ENCODE data around the gene B3GNT5.
"Not testable (repeated sequence)": the region's sequence is repeated elsewhere in the genome, so short reads cannot be mapped to it uniquely, and the experiment has no call there.

B3GNT5 gene

GRCh38 chr3:183252973-183253527 lies at the start of gene B3GNT5:
Gene B3GNT5 (plus strand): TSS chr3:183253253. CDS start chr3:183269799, 16,546 bp downstream.
- peak; percentile 33 for DNase-seq

GRCh38 chr3:183203670-183204069 lies 49.4 kb upstream of the B3GNT5 start:
- no peak for DNase-seq

GRCh38 chr3:183208260-183208659 lies 44.8 kb upstream of the B3GNT5 start:
- DNase-seq: no peak

GRCh38 chr3:183208800-183209199 lies 44.3 kb upstream of the B3GNT5 start:
- DNase-seq: no peak

GRCh38 chr3:183210341-183210740 lies 42.7 kb upstream of the B3GNT5 start:
- peak; percentile 52 for DNase-seq

GRCh38 chr3:183210862-183211341 lies 42.2 kb upstream of the B3GNT5 start:
- peak; percentile 82 for DNase-seq

- DNase-seq: peak; percentile 22
Observed at GRCh38 chr3:183211352-183211751, 41.7 kb upstream of the B3GNT5 start.

- DNase-seq: peak; percentile 54
Observed at GRCh38 chr3:183212096-183212495, 41.0 kb upstream of the B3GNT5 start.

GRCh38 chr3:183212565-183212964 lies 40.5 kb upstream of the B3GNT5 start:
- DNase-seq: peak; percentile 96

- no peak for DNase-seq
Observed at GRCh38 chr3:183213415-183214276, 39.4 kb upstream of the B3GNT5 start.

GRCh38 chr3:183214277-183214612 lies 38.8 kb upstream of the B3GNT5 start:
- no peak for DNase-seq

GRCh38 chr3:183215591-183216202 lies 37.4 kb upstream of the B3GNT5 start:
- DNase-seq: no peak

- peak; percentile 94 for DNase-seq
Observed at GRCh38 chr3:183217548-183218332, 35.3 kb upstream of the B3GNT5 start.

- DNase-seq: peak; percentile 53
Observed at GRCh38 chr3:183218826-183219225, 34.2 kb upstream of the B3GNT5 start.

GRCh38 chr3:183220828-183221227 lies 32.2 kb upstream of the B3GNT5 start:
- no peak for DNase-seq

GRCh38 chr3:183222631-183223235 lies 30.3 kb upstream of the B3GNT5 start:
- no peak for DNase-seq

- no peak for DNase-seq
Observed at GRCh38 chr3:183224180-183224970, 28.7 kb upstream of the B3GNT5 start.

- DNase-seq: no peak
Observed at GRCh38 chr3:183226333-183226890, 26.6 kb upstream of the B3GNT5 start.

GRCh38 chr3:183227586-183227985 lies 25.5 kb upstream of the B3GNT5 start:
- DNase-seq: no peak

GRCh38 chr3:183229178-183229577 lies 23.9 kb upstream of the B3GNT5 start:
- no peak for DNase-seq

- not testable (repeated sequence) for DNase-seq
Observed at GRCh38 chr3:183230251-183230650, 22.8 kb upstream of the B3GNT5 start.
